ENCODE results near the gene NBAS.

- TF ChIP-seq SIN3A (IDR thresholded peaks at IDR 0.05; ENCODE audit: borderline replicate concordance, insufficient read depth, low read length), result no peak
- no peak for TF ChIP-seq REST (IDR thresholded peaks at IDR 0.05; ENCODE audit: insufficient read depth in 1 of 2, low read depth in 2 of 2, low read length in 2 of 2)
- no peak for TF ChIP-seq POLR2AphosphoS5 (IDR thresholded peaks at IDR 0.05; ENCODE audit: low read depth, low read length)
- no peak for TF ChIP-seq TAF1 (IDR thresholded peaks at IDR 0.05; ENCODE audit: borderline replicate concordance, insufficient read depth, low read length)
Measured at GRCh38 chr2:15577071-15577735, 16.1 kb upstream of the NBAS start.

Measured in PFSK-1 (cell line).